PC-3 (cell line): ENCODE results near the gene PTPN20. TPM values are rescaled to one million over a fixed set of nuclear protein-coding genes. Genes with fewer than 3 reads are reported as not detected.

Experiments
- ATAC-seq: fragments of 200-7000 bp; cut with Tn5 transposase; 2 replicates; pipeline ENCODE4 v1.9.1; 2020; ENCODE audit warnings: mild to moderate bottlenecking, moderate library complexity
- BruUV-seq: library from RNA; stranded (reverse); fragments of 400-500 nt; replicated peaks from 2 replicates; lab custom pipeline; 2021; lab: Mats Ljungman, UMichigan
- CTCF ChIA-PET: fragments of 300-600 bp; sonication (Branson Sonifier 250); formaldehyde crosslinking; loops from one replicate; lab custom pipeline; 2022; ENCODE audit warnings: antibody characterized with exemption; lab: Charles Lee
- POLR2A ChIA-PET: fragments of 300-600 bp; sonication (Branson Sonifier 250); formaldehyde crosslinking; loops from one replicate; lab custom pipeline; 2022; ENCODE audit warnings: antibody characterized with exemption; ENCODE audit not compliant: unreplicated experiment; lab: Charles Lee
- DNase-seq: peaks from one replicate; pipeline ENCODE4 v3.0.0-alpha.2; 2015
- H2AFZ ChIP-seq: fragments of 300-600 bp; sonication (generic); 2 replicates; pipeline ENCODE4 v1.6.0; 2016; ENCODE audit warnings: antibody characterized with exemption, low read length
- H3F3A ChIP-seq: fragments of 300-600 bp; sonication (generic); one replicate; pipeline ENCODE4 v1.6.0; 2017; ENCODE audit warnings: antibody characterized with exemption, low read length, control low read depth, mild to moderate bottlenecking; ENCODE audit not compliant: unreplicated experiment
- H3K27ac ChIP-seq: fragments of 300-600 bp; sonication (generic); 2 replicates; pipeline ENCODE4 v1.5.1; 2016; ENCODE audit warnings: mild to moderate bottlenecking, low read length
- H3K27me3 ChIP-seq: fragments of 300-600 bp; sonication (generic); 2 replicates; pipeline ENCODE4 v1.6.1; 2016; ENCODE audit warnings: low read length, mixed read lengths
- H3K36me3 ChIP-seq: fragments of 300-600 bp; sonication (generic); 2 replicates; pipeline ENCODE4 v1.6.1; 2016; ENCODE audit warnings: low read depth, mixed run types, low read length, mixed read lengths
- H3K4me1 ChIP-seq: fragments of 300-600 bp; sonication (generic); 2 replicates; pipeline ENCODE4 v1.5.1; 2016; ENCODE audit warnings: low read length; ENCODE audit not compliant: insufficient read depth
- H3K4me2 ChIP-seq: fragments of 300-600 bp; sonication (generic); 2 replicates; pipeline ENCODE4 v1.6.0; 2016; ENCODE audit warnings: low read length
- H3K4me3 ChIP-seq: fragments of 300-600 bp; sonication (generic); 2 replicates; pipeline ENCODE4 v1.5.1; 2016; ENCODE audit warnings: mild to moderate bottlenecking, low read length, mixed read lengths
- H3K79me2 ChIP-seq: fragments of 300-600 bp; sonication (generic); 2 replicates; pipeline ENCODE4 v1.6.1; 2017; ENCODE audit warnings: low read length, mixed read lengths
- H3K9ac ChIP-seq: fragments of 300-600 bp; sonication (generic); 2 replicates; pipeline ENCODE4 v1.6.0; 2016; ENCODE audit warnings: mild to moderate bottlenecking, low read length
- H3K9me2 ChIP-seq: fragments of 300-600 bp; sonication (generic); replicated peaks from 2 replicates; pipeline ENCODE4 v1.6.1; 2016; ENCODE audit warnings: mixed run types, low read length, mixed read lengths
- H3K9me3 ChIP-seq: fragments of 300-600 bp; sonication (generic); 2 replicates; pipeline ENCODE4 v1.6.1; 2016; ENCODE audit warnings: low read length, mixed read lengths
- H4K20me1 ChIP-seq: fragments of 300-600 bp; sonication (generic); 2 replicates; pipeline ENCODE4 v1.6.1; 2016; ENCODE audit warnings: low read length, mixed read lengths
- CTCF ChIP-seq: fragments of 300-600 bp; sonication (generic); conservative IDR thresholded peaks from 2 replicates; pipeline ENCODE4 v1.5.1; 2017; ENCODE audit warnings: antibody characterized with exemption, low read depth, mild to moderate bottlenecking, low read length
- EZH2 ChIP-seq: fragments of 300-600 bp; sonication (generic); IDR thresholded peaks from one replicate; pipeline ENCODE4 v1.6.1; 2017; ENCODE audit warnings: antibody characterized with exemption, mild to moderate bottlenecking, low read length; ENCODE audit not compliant: unreplicated experiment
- EZH2phosphoT487 ChIP-seq: fragments of 300-600 bp; sonication (generic); IDR thresholded peaks from 2 replicates; pipeline ENCODE4 v1.6.1; 2018; ENCODE audit warnings: mild to moderate bottlenecking, antibody characterized with exemption, low read length, borderline replicate concordance
- intact Hi-C: fragments of 100-400 bp; cut with micrococcal nuclease; formaldehyde crosslinking; loops from 2 replicates; pipeline ENCODE4 v1.9.0; 2023
- total RNA-seq: library from RNA; depleted of rRNA; stranded (reverse); fragments of >200 nt; gene quantifications from 2 replicates; pipeline ENCODE4 v1.2.3, GENCODE V29; 2014

PTPN20 gene
- total RNA-seq, 1 experiment from 2014 or later = 3.6 TPM

DNA sequence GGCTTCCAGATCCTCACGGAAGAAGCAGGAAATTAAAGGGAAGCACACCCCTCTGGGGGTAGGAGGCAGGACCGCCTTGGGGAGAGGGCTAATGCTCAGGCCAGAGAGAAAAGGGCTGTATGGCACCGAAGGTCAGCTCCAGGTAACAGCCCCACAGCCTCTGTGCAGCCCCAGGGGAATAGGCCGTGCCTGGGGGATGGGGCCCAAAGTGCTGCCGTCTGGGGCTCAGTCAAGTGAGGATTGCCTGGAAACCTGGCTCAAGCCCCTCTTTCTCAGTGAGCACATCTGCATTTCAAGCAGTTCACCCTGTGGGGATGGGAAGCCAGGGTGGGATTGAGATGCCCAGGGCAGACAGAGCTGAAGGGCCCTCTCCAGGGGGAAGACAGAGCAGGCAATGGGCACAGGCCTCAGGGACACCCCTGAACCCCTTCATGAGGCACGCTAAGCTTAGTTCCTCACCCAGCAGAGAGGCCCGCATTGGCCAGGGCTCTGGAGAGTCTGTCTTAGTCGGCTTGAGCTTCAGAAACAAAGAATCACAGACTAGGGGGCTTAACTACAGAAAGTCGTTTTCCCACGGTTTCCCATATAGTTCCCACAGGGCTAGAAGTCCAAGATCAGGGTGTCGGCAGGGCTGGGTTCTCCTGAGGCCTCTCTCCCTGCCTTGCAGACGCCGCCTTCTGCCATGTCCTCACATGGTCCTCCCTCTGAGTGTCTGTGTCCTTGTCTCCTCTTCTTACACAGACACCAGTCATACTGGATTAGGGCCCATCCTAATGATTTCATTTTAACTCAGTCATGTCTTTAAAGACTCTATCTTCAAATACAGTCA lies 118.2 kb downstream of the PTPN20 start:
- no peaks in the 10 kb centered on the region for H3K79me2 ChIP-seq
- ATAC-seq = no peak
- no peak overlapping the region for H3K9ac ChIP-seq
- H3K4me3 ChIP-seq = no peak overlapping the region
- H3K9me3 ChIP-seq = no peaks in the 10 kb centered on the region
- H3F3A ChIP-seq = no peaks in the 10 kb centered on the region
- ChIA-PET POLR2A (no interaction called here), CTCF (no interaction called here)
- H3K27me3 ChIP-seq = no peaks in the 10 kb centered on the region
- no peak overlapping the region for H3K27ac ChIP-seq
- no peak for TF ChIP-seq EZH2
- TF ChIP-seq CTCF = no peak
- TF ChIP-seq EZH2phosphoT487 = no peak
- no TSS peak for BruUV-seq
- intact Hi-C loops = no loop called here
- no peaks in the 10 kb centered on the region for H3K36me3 ChIP-seq
- no peak overlapping the region for H3K4me2 ChIP-seq
- no peaks in the 10 kb centered on the region for H3K9me2 ChIP-seq
- no peaks in the 10 kb centered on the region for H4K20me1 ChIP-seq
- DNase-seq = no peak
- no peak overlapping the region for H2AFZ ChIP-seq
- H3K4me1 ChIP-seq = no peaks in the 10 kb centered on the region

DNA sequence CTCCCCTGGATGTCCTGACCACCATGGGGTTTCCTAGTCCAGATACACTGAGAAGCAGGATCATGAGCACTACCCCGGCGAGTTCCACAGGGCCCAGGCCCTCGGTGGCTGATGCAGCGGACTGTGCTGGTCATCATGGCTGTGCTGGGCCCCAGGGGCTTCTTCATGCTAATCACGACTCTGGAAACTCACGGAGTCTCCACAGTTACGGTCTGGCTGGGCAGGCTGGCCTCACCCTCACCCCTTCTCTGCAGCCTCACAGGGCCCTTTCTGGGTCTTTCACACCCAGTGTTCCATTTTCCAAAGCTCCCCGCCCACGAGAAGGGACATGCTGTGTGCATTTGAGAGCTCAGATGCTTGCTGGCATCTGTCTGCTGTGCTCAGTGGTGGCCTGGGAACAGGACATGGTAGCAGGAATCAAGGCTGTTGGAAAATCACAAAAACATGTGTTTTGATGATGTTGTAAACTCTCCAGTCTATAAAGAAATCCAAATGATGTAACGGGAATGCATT lies 119.0 kb downstream of the PTPN20 start:
- Histone ChIP-seq H3K4me2 (no peak overlapping the region), H3K27me3 (no peaks in the 10 kb centered on the region), H3F3A (no peaks in the 10 kb centered on the region), H4K20me1 (no peaks in the 10 kb centered on the region), H3K9ac (no peak overlapping the region), H2AFZ (no peak overlapping the region), H3K27ac (no peak overlapping the region), H3K4me3 (no peak overlapping the region), H3K4me1 (no peaks in the 10 kb centered on the region), H3K9me2 (no peaks in the 10 kb centered on the region), H3K36me3 (no peaks in the 10 kb centered on the region), H3K9me3 (no peaks in the 10 kb centered on the region), H3K79me2 (no peaks in the 10 kb centered on the region)
- TF ChIP-seq CTCF (no peak), EZH2 (no peak), EZH2phosphoT487 (no peak)
- POLR2A ChIA-PET = no interaction called here
- intact Hi-C loops = no loop called here
- CTCF ChIA-PET = no interaction called here
- ATAC-seq (no peak), DNase-seq (no peak)
- BruUV-seq = no TSS peak
